ENCODE measurements around the gene TASP1. TPM values are rescaled to one million over a fixed set of nuclear protein-coding genes. Genes with fewer than 3 reads are reported as not detected.

Gene TASP1
- total RNA-seq, 1 donor from 2014 or later, result 4.8 TPM

GRCh38 chr20:13478366-13478765 lies 160.4 kb downstream of the TASP1 start:
- H3K4me3 ChIP-seq (ENCODE audit: low read depth, low read length), result no peak overlapping the region
- TF ChIP-seq CTCF (conservative IDR thresholded peaks at IDR 0.05; ENCODE audit: low read depth, low read length), result no peak
- no peak for DNase-seq (ENCODE audit: low read depth)

GRCh38 chr20:13474467-13474866 lies 164.3 kb downstream of the TASP1 start:
- no peak for DNase-seq (ENCODE audit: low read depth)
- no peak for TF ChIP-seq CTCF (conservative IDR thresholded peaks at IDR 0.05; ENCODE audit: low read depth, low read length)
- no peak overlapping the region for H3K4me3 ChIP-seq (ENCODE audit: low read depth, low read length)

GRCh38 chr20:13469262-13469661 lies 169.5 kb downstream of the TASP1 start:
- DNase-seq (ENCODE audit: low read depth), result no peak
- H3K4me3 ChIP-seq (ENCODE audit: low read depth, low read length), result no peak overlapping the region
- no peak for TF ChIP-seq CTCF (conservative IDR thresholded peaks at IDR 0.05; ENCODE audit: low read depth, low read length)

- no peak for TF ChIP-seq CTCF (conservative IDR thresholded peaks at IDR 0.05; ENCODE audit: low read depth, low read length)
- DNase-seq (ENCODE audit: low read depth), result no peak
- no peak overlapping the region for H3K4me3 ChIP-seq (ENCODE audit: low read depth, low read length)
Measured at GRCh38 chr20:13468166-13468565, 170.6 kb downstream of the TASP1 start.

GRCh38 chr20:13464702-13465101 lies 174.0 kb downstream of the TASP1 start:
- no peak overlapping the region for H3K4me3 ChIP-seq (ENCODE audit: low read depth, low read length)
- no peak for TF ChIP-seq CTCF (conservative IDR thresholded peaks at IDR 0.05; ENCODE audit: low read depth, low read length)
- no peak for DNase-seq (ENCODE audit: low read depth)

- DNase-seq (ENCODE audit: low read depth), result no peak
- no peak overlapping the region for H3K4me3 ChIP-seq (ENCODE audit: low read depth, low read length)
- TF ChIP-seq CTCF (conservative IDR thresholded peaks at IDR 0.05; ENCODE audit: low read depth, low read length), result no peak
Measured at GRCh38 chr20:13461849-13462458, 176.8 kb downstream of the TASP1 start.

GRCh38 chr20:13458860-13459451 lies 179.8 kb downstream of the TASP1 start:
- peak; percentile 83 for TF ChIP-seq CTCF (conservative IDR thresholded peaks at IDR 0.05; ENCODE audit: low read depth, low read length)
- no peak overlapping the region for H3K4me3 ChIP-seq (ENCODE audit: low read depth, low read length)
- no peak for DNase-seq (ENCODE audit: low read depth)

Measured in epithelial cell of proximal tubule (primary cell).